ENCODE data around the gene PAPSS1. TPM values are rescaled to one million over a fixed set of nuclear protein-coding genes. Genes with fewer than 3 reads are reported as not detected.

Gene PAPSS1
- total RNA-seq, 1 experiment from 2014 or later: 83.6 TPM

GRCh38 chr4:107747748-107748486, 27.9 kb upstream of the PAPSS1 start:
- Histone ChIP-seq H4K5ac (ENCODE audit: insufficient read length, low read depth, low read length) (no peak overlapping the region), H3K4me1 (ENCODE audit: insufficient read depth, low read length) (peaks cover 2% of the 10 kb centered on the region; the same call in 1 of the 2 replicates), H2AK5ac (ENCODE audit: insufficient read length, low read length) (no peak overlapping the region), H3K9ac (ENCODE audit: extremely low read depth, insufficient read length, low read length) (no peak overlapping the region), H3K79me2 (ENCODE audit: insufficient read depth, low read length) (no peaks in the 10 kb centered on the region), H3K4me2 (ENCODE audit: insufficient read depth, insufficient read length, low read length) (no peak overlapping the region), H3K18ac (ENCODE audit: insufficient read length, low read depth, low read length) (no peak overlapping the region), H3K4ac (ENCODE audit: low read depth, low read length) (no peak overlapping the region), H3T11ph (ENCODE audit: low read length) (no peak overlapping the region), H3K23ac (ENCODE audit: insufficient read length, low read depth, low read length) (no peak overlapping the region), H3K27ac (ENCODE audit: insufficient read length, low read depth, low read length) (no peak overlapping the region), H4K20me1 (ENCODE audit: control insufficient read depth, insufficient read depth, insufficient read length) (no peaks in the 10 kb centered on the region), H3K56ac (ENCODE audit: insufficient read length, low read depth, low read length) (no peak overlapping the region), H3K23me2 (ENCODE audit: insufficient read length, low read depth, low read length, poor library complexity, severe bottlenecking) (no peaks in the 10 kb centered on the region), H3K79me1 (ENCODE audit: insufficient read depth, low read depth, low read length, poor library complexity, severe bottlenecking) (no peaks in the 10 kb centered on the region), H2BK12ac (ENCODE audit: insufficient read length, low read depth, low read length) (no peak overlapping the region), H2BK120ac (ENCODE audit: low read depth, low read length, poor library complexity, severe bottlenecking) (no peak overlapping the region), H4K91ac (ENCODE audit: insufficient read length, low read depth, low read length) (no peak overlapping the region), H3K9me3 (ENCODE audit: control insufficient read depth, low read depth, low read length) (no peaks in the 10 kb centered on the region), H2BK15ac (ENCODE audit: low read depth, low read length) (no peak overlapping the region), H3K14ac (ENCODE audit: insufficient read depth, low read length) (no peak overlapping the region), H2BK20ac (ENCODE audit: low read depth, low read length, poor library complexity, severe bottlenecking) (no peak overlapping the region), H2AFZ (ENCODE audit: low read length) (no peak overlapping the region), H4K8ac (replicated peaks; ENCODE audit: insufficient read length, low read depth, low read length) (no peak overlapping the region), H3K27me3 (ENCODE audit: insufficient read depth, low read length) (no peaks in the 10 kb centered on the region), H2BK5ac (ENCODE audit: insufficient read length, low read length) (no peak overlapping the region)
- Mint-ChIP-seq H3K9me3 (peaks cover 3 to 13% of the 10 kb centered on the region in 2 experiments; a peak in 3 of 5 replicates), H3K4me1 (peaks cover 4% of the 10 kb centered on the region in 2 experiments; a peak in 2 of 4 replicates), H3K36me3 (ENCODE audit: insufficient read depth in 1 of 3, low read depth in 3 of 3) (peaks cover 0 to 11% (median 0%) of the 10 kb centered on the region in 3 experiments; a peak in 2 of 7 replicates), H3K27me3 (ENCODE audit: low read depth) (0 out of 2 replicates have a peak, but pooled peaks cover 2% of the 10 kb centered on the region), H3K27ac (no peak overlapping the region), H3K4me3 (no peak overlapping the region)
- TF ChIP-seq, protein P1, sequence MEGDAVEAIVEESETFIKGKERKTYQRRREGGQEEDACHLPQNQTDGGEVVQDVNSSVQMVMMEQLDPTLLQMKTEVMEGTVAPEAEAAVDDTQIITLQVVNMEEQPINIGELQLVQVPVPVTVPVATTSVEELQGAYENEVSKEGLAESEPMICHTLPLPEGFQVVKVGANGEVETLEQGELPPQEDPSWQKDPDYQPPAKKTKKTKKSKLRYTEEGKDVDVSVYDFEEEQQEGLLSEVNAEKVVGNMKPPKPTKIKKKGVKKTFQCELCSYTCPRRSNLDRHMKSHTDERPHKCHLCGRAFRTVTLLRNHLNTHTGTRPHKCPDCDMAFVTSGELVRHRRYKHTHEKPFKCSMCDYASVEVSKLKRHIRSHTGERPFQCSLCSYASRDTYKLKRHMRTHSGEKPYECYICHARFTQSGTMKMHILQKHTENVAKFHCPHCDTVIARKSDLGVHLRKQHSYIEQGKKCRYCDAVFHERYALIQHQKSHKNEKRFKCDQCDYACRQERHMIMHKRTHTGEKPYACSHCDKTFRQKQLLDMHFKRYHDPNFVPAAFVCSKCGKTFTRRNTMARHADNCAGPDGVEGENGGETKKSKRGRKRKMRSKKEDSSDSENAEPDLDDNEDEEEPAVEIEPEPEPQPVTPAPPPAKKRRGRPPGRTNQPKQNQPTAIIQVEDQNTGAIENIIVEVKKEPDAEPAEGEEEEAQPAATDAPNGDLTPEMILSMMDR (conservative IDR thresholded peaks at IDR 0.05): no peak
- no peak for DNase-seq
- WGBS (ENCODE audit: extremely low coverage, insufficient read length, low lambda C conversion rate): no CpG with 5 or more reads among the region's 5 CpGs

All from H9 (cell line).